ENCODE results near the gene DCLK3.

Gene DCLK3

DNA sequence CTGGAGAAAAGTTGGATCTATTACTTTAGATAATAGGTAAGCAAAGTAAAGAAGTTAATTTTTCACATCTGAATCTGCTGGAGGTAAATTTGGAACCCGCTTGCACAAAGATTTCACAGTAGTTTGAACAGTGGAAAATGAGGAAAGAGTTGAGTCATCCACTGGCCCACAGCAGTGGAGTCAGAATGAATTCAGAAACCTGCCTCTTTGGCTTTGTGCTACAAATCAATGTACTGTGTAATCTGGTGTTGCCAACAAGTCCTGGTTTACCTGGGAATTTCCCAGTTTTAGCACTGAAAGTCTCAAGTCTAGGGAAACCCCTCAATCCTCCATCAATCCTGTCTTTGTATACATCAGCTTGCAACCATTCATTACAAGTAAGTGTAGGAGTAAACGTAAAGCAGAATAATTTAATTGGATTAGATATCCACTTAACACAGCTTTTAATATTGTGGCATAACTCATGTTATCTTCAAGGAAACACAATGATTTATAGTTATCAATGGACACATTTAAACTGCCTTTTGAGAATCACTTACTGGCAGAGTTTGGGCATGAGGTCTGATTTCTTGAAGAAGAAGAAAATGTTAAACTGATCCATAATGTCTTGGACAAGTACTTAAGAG lies 100.6 kb downstream of the DCLK3 start:
- no peak for DNase-seq

DNA sequence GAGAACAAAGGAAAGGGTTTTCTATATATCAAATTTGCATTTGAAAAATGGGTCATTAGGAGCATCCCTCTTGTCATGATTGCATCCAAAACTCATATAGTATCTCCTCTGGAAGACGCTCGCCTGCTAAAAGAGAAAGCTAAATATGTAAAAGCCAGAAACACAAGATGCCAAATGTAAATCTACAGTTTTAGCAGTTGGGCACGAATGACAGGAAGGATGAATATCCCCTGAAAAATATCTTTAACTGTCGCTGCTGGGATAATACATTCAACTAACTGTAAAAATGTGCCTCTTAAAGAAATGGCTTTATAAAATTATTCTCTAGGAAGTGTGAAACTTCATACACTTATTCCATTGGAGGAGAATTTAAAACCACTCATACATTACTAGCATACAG lies 101.7 kb downstream of the DCLK3 start:
- no peak for DNase-seq
